Chondrocyte (in vitro differentiated cells): ENCODE measurements around the gene SLC25A21. TPM values are rescaled to one million over a fixed set of nuclear protein-coding genes. Genes with fewer than 3 reads are reported as not detected.

ENCODE experiments used
- DNase-seq: peaks from one replicate; pipeline ENCODE4 v3.0.0; 2021; ENCODE audit warnings: mixed read lengths, low spot score
- H3K27ac Mint-ChIP-seq: one replicate; pipeline ENCODE4 v1.8.0; 2021; ENCODE audit warnings: mild to moderate bottlenecking, moderate library complexity, mixed read lengths; ENCODE audit not compliant: unreplicated experiment
- H3K27me3 Mint-ChIP-seq: 2 replicates; pipeline ENCODE4 v1.8.0; 2021; ENCODE audit warnings: low read depth, mixed read lengths
- H3K36me3 Mint-ChIP-seq: 2 replicates; pipeline ENCODE4 v1.8.0; 2021; ENCODE audit warnings: low read depth, mixed read lengths
- H3K4me1 Mint-ChIP-seq: 2 replicates; pipeline ENCODE4 v1.8.0; 2021; ENCODE audit warnings: low read depth, mild to moderate bottlenecking, mixed read lengths
- H3K4me3 Mint-ChIP-seq: one replicate; pipeline ENCODE4 v1.8.0; 2021; ENCODE audit warnings: mild to moderate bottlenecking, moderate library complexity, mixed read lengths; ENCODE audit not compliant: unreplicated experiment
- H3K9me3 Mint-ChIP-seq: 2 replicates; pipeline ENCODE4 v1.8.0; 2021; ENCODE audit warnings: low read depth, mixed read lengths
- total RNA-seq: library from RNA; stranded (reverse); gene quantifications from 3 replicates; pipeline ENCODE4 v1.2.1, GENCODE V29; 2021
- TF ChIP-seq, protein P1 (sequence below): fragments of 200-600 bp; sonication (generic); IDR thresholded peaks from 2 replicates; pipeline ENCODE4 v1.5.0; 2021; ENCODE audit warnings: antibody characterized with exemption, mild to moderate bottlenecking, moderate library complexity

SLC25A21 gene
- total RNA-seq, 1 donor from 2014 or later, result 0.22 TPM

DNA sequence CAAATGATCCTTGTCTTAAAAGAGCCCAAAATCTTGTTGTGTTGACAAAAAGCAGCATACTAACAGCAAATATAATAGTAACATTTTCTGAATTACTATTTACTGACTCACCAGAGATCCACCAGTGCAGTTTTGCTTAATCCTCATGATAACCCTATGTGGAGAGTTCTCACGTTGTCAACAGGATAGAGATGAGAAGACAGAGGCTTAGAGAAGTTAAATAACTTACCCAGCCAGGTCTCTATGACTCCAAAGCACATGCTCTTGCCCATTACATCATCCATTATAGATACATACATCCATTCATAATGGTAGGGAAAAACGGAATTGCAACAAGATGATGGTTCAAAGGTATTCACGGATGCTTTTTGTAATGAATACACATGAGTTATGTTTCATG, 398.8 kb downstream of the SLC25A21 start:
- Mint-ChIP-seq H3K4me1 (peaks cover 6% of the 10 kb centered on the region), H3K27me3 (peaks cover 4% of the 10 kb centered on the region), H3K9me3 (peaks cover 10% of the 10 kb centered on the region), H3K36me3 (no peaks in the 10 kb centered on the region), H3K27ac (no peak overlapping the region), H3K4me3 (no peak overlapping the region)
- DNase-seq, result no peak
- TF ChIP-seq, protein P1, sequence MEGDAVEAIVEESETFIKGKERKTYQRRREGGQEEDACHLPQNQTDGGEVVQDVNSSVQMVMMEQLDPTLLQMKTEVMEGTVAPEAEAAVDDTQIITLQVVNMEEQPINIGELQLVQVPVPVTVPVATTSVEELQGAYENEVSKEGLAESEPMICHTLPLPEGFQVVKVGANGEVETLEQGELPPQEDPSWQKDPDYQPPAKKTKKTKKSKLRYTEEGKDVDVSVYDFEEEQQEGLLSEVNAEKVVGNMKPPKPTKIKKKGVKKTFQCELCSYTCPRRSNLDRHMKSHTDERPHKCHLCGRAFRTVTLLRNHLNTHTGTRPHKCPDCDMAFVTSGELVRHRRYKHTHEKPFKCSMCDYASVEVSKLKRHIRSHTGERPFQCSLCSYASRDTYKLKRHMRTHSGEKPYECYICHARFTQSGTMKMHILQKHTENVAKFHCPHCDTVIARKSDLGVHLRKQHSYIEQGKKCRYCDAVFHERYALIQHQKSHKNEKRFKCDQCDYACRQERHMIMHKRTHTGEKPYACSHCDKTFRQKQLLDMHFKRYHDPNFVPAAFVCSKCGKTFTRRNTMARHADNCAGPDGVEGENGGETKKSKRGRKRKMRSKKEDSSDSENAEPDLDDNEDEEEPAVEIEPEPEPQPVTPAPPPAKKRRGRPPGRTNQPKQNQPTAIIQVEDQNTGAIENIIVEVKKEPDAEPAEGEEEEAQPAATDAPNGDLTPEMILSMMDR, result no peak

GRCh38 chr14:36773136-36773540, 399.3 kb downstream of the SLC25A21 start:
- H3K27me3 Mint-ChIP-seq, result peaks cover 4% of the 10 kb centered on the region
- H3K4me1 Mint-ChIP-seq, result peaks cover 6% of the 10 kb centered on the region
- peaks cover 10% of the 10 kb centered on the region for H3K9me3 Mint-ChIP-seq
- no peak for DNase-seq
- H3K27ac Mint-ChIP-seq, result no peak overlapping the region
- TF ChIP-seq, protein P1, result peak; percentile 57
- H3K36me3 Mint-ChIP-seq, result no peaks in the 10 kb centered on the region
- no peak overlapping the region for H3K4me3 Mint-ChIP-seq

DNA sequence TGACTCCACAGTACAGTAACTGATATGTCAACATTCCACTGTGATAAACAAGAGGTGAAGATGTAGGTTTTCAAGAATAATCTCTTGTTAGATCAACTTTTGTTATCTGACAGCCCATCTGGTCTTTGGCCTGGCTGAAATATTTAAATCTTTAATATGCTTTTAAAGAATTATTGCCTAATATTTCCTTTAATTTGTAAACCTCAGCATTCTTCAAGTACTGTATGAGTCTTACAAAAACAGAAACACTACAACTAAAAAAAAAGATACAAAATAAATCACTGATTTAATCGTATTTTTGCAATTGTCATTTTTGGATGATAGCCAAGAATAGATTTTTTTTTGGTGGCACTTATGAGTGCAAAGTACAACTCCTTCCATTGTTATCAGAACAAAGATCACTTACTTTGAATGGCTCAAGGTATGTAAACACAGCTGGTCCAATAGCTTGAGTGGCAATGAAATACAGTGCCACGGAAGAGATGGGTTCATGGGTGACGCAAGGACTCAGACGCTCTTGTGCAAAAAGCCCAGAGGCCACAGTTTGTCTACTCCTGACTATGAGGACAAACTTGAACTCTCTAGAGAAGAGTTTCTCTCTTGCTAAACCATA, 401.3 kb downstream of the SLC25A21 start:
- Mint-ChIP-seq H3K27me3 (no peaks in the 10 kb centered on the region), H3K27ac (no peak overlapping the region), H3K4me1 (peaks cover 6% of the 10 kb centered on the region), H3K36me3 (no peaks in the 10 kb centered on the region), H3K9me3 (peaks cover 7% of the 10 kb centered on the region), H3K4me3 (no peak overlapping the region)
- TF ChIP-seq, protein P1, result no peak
- no peak for DNase-seq

DNA sequence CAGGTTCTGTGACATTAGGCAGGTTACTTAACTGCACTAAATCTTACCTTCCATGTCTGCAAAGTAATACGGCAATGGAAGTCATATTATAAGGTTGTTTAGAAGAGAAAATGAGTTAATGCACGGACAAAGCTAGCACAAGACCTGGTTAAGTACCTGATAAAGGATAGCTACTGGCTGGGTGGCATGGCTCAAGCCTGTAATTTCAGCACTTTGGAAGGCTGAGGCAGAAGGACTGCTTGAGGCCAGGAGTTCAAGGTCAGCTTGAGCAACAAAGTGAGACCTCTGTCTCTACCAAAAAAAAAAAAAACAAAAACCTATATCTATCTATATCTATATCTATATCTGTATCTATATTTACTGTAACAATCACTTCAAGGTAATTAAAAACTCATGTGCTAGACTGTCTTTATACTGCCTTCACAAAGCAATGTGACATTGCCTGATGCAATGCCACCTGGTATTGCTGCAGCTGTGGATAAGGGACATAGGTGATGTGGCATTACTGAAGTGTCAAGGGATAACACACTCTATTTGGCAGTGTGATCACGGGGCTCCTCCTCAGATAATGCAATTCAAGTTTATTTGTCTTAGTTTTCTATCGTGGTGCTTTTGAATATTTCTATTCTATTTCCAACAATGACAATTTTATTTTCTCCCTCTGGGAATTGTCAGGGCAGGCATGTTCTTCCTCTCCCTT, 403.6 kb downstream of the SLC25A21 start:
- TF ChIP-seq, protein P1, result no peak
- peaks cover 2% of the 10 kb centered on the region for H3K27me3 Mint-ChIP-seq
- peaks cover 3% of the 10 kb centered on the region for H3K9me3 Mint-ChIP-seq
- DNase-seq, result no peak
- no peaks in the 10 kb centered on the region for H3K36me3 Mint-ChIP-seq
- H3K4me3 Mint-ChIP-seq, result no peak overlapping the region
- H3K4me1 Mint-ChIP-seq, result peaks cover 6% of the 10 kb centered on the region
- no peak overlapping the region for H3K27ac Mint-ChIP-seq

GRCh38 chr14:36767603-36768281, 404.7 kb downstream of the SLC25A21 start:
- Mint-ChIP-seq H3K4me3 (no peak overlapping the region), H3K4me1 (peaks cover under 1% of the 10 kb centered on the region), H3K9me3 (peaks cover 3% of the 10 kb centered on the region), H3K36me3 (no peaks in the 10 kb centered on the region), H3K27me3 (peaks cover 2% of the 10 kb centered on the region), H3K27ac (no peak overlapping the region)
- TF ChIP-seq, protein P1, result no peak
- no peak for DNase-seq
